A549 treated with AZD2906 at 1 μM for 4 hours (cell line): ENCODE data around the gene MAPKBP1. TPM values are rescaled to one million over a fixed set of nuclear protein-coding genes. Genes with fewer than 3 reads are reported as not detected.

Experiments
- total RNA-seq: library from RNA; stranded (reverse); fragments of 200-300 nt; extraction: Qiagen RNA extraction; gene quantifications from 5 replicates; pipeline ENCODE4 v1.2.3, GENCODE V29; 2022

Gene MAPKBP1, protein sequence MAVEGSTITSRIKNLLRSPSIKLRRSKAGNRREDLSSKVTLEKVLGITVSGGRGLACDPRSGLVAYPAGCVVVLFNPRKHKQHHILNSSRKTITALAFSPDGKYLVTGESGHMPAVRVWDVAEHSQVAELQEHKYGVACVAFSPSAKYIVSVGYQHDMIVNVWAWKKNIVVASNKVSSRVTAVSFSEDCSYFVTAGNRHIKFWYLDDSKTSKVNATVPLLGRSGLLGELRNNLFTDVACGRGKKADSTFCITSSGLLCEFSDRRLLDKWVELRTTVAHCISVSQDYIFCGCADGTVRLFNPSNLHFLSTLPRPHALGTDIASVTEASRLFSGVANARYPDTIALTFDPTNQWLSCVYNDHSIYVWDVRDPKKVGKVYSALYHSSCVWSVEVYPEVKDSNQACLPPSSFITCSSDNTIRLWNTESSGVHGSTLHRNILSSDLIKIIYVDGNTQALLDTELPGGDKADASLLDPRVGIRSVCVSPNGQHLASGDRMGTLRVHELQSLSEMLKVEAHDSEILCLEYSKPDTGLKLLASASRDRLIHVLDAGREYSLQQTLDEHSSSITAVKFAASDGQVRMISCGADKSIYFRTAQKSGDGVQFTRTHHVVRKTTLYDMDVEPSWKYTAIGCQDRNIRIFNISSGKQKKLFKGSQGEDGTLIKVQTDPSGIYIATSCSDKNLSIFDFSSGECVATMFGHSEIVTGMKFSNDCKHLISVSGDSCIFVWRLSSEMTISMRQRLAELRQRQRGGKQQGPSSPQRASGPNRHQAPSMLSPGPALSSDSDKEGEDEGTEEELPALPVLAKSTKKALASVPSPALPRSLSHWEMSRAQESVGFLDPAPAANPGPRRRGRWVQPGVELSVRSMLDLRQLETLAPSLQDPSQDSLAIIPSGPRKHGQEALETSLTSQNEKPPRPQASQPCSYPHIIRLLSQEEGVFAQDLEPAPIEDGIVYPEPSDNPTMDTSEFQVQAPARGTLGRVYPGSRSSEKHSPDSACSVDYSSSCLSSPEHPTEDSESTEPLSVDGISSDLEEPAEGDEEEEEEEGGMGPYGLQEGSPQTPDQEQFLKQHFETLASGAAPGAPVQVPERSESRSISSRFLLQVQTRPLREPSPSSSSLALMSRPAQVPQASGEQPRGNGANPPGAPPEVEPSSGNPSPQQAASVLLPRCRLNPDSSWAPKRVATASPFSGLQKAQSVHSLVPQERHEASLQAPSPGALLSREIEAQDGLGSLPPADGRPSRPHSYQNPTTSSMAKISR (N-terminal part only)
- 3.0 to 4.9 TPM (median 3.7 TPM) in 5 replicates for total RNA-seq

DNA sequence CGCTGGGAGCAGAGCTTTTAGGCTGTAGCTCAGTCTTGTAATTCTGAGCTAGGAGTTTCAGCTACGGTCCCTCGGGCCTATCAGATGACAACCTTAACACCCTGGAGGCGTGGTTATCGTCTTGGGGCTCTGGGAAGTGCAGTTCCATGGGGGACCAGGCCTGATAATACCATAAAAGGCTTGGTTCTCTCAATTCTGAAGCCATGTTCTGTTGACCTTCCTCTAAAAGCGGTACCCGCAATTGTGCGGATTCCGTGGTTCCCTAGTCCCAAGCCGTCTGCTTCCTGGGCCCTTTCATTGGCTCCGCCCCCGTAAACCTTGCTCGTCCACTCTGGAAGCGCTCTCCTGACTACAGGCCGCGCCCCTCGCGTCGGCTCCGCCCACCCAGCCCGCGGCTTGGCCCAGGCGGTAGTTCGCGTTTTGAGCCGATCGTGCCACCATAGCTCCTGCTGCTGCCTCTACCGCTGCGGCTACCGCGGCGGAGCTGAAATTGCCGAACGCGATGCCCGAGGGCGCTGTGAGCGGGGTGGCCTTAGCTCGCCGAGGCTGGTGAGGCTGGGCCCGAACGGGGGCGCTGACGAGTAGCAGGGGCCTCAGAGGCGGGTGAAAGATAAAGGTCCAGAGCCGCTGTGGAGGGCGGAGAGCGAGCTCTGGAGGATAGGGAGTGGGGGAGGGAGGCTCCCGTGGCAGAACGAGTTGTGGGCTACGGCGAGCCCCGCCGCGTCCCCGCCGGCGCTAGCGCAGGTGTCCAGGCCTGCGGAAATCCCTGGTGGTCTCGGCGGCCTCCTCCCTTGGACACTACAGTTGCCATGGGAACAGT is at the start of gene MAPKBP1:
TSS of gene MAPKBP1 (plus strand) at position 423 of the 820 bp plus-strand sequence. CDS start 792 bp downstream, outside the sequence.

DNA sequence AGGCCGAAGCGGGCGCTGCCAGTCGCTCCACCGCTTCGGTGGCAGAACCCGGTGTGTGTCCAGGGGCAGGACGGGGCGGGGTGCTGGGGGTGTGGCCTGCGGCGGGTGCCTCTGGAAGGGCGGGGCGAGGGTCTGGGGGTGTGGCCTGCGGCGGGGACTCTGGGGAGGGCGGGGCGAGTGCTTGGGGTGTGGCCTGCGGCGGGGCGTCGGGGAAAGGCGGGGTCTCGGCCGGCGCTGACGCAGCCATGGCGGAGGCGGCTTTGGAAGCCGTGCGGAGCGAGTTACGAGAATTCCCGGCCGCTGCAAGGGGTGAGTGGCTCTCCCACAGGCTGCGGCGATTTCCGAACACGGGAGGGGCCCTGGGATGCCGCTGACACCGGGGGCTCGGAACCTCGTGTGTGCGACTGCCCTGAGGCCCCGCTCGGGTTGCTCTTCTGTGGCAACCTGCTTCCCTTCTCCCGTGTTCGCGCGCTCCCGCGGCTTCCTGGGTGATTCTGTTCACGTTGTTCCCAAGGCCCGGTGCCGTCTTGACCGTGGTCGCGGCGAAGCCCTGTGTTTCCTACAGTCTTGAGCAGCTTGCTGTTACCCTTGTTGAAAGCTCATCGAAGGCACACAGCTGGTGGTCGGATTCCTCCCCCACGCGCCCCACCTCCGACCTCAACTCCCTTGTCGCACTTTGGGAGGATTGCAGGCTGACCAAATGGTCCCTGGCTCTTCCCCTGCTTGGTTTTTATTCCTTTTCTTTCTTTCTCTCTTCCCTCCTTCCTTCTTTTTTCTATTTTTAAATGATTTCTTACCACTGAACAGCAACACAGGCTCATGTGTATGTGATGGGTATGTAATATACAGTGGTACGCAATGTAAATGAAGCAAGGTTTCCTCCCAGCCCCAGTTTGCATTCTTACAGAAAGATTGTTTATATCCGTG is 53.9 kb downstream of the MAPKBP1 start, which contains the start of gene JMJD7:
TSS of gene JMJD7 (plus strand) at position 213 of the 927 bp plus-strand sequence. CDS start at position 246, 33 bp downstream.

DNA sequence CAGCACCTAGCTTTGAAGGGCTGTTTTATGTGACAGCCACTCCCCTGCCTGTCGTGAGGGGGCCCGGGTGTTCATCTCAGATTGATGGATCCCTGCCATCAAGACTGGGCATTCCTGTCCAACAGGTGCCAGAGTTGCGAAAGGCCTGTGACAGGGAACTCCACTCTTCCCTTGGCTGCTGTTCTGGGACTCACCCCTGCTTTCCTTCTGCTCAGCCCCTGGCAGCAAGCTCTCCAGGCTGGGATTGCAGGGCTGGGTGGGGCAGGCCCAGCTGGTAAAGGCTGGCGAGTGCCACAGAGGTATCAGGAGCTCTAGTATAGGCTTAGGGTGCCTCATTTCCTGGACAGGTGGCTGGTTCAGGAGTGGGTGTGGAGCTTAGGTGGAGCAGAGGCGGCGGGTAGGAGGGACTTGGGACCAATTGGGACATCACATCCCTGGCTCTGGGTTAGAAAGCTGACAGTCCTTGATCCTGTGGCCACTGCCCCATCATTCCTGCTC is 64.2 kb downstream of the MAPKBP1 start, which contains the start of gene PLA2G4B:
TSS of gene PLA2G4B (plus strand) at position 448 of the 498 bp plus-strand sequence. CDS start 67 bp downstream, outside the sequence.

Other genes starting within 250 kb of the MAPKBP1 start
- 11.4 to 15.2 TPM (median 13.0 TPM) in 5 replicates for gene RPAP1, start 230.2 kb upstream of the MAPKBP1 start, total RNA-seq
- gene TYRO3, start 215.3 kb upstream of the MAPKBP1 start, total RNA-seq, result 16.1 to 19.7 TPM (median 18.2 TPM) in 5 replicates
- gene MGA, start 114.1 kb upstream of the MAPKBP1 start, total RNA-seq, result 5.7 to 7.9 TPM (median 6.1 TPM) in 5 replicates
- gene JMJD7, start 53.6 kb downstream of the MAPKBP1 start, total RNA-seq, result 2.7 to 3.4 TPM (median 3.0 TPM) in 5 replicates
- gene PLA2G4B, start 64.4 kb downstream of the MAPKBP1 start, total RNA-seq, result 1.2 to 2.1 TPM (median 1.6 TPM) in 5 replicates
- 0.10 to 0.25 TPM (median 0.17 TPM) in 5 replicates for gene SPTBN5, start 119.6 kb downstream of the MAPKBP1 start, total RNA-seq
- 10.3 to 12.7 TPM (median 11.4 TPM) in 5 replicates for gene EHD4, start 198.1 kb downstream of the MAPKBP1 start, total RNA-seq
- 0.06 TPM in 1 of 5 replicates, not detected in the others for gene PLA2G4E, start 246.6 kb downstream of the MAPKBP1 start, total RNA-seq